GM12892 (cell line): ENCODE results near the gene NADSYN1.

Experiments
- DNase-seq: peaks from one replicate; pipeline ENCODE4 v3.0.0; 2011; ENCODE audit not compliant: insufficient read length
- FAIRE-seq: peaks from 2 replicates; lab custom pipeline; 2011; peaks lifted over from hg19 to GRCh38; lab: Jason Lieb, UNC
- POLR2A ChIP-seq: IDR thresholded peaks from 2 replicates; pipeline ENCODE4 v1.6.1; 2011; ENCODE audit warnings: low read depth, low read length, control low read depth
- POLR2AphosphoS5 ChIP-seq: IDR thresholded peaks from 2 replicates; pipeline ENCODE4 v1.6.1; 2011; ENCODE audit warnings: low read depth, low read length, control low read depth
- TAF1 ChIP-seq: IDR thresholded peaks from 2 replicates; pipeline ENCODE4 v1.6.1; 2011; ENCODE audit warnings: low read depth, mild to moderate bottlenecking, control low read depth, low read length, borderline replicate concordance

NADSYN1 gene

DNA sequence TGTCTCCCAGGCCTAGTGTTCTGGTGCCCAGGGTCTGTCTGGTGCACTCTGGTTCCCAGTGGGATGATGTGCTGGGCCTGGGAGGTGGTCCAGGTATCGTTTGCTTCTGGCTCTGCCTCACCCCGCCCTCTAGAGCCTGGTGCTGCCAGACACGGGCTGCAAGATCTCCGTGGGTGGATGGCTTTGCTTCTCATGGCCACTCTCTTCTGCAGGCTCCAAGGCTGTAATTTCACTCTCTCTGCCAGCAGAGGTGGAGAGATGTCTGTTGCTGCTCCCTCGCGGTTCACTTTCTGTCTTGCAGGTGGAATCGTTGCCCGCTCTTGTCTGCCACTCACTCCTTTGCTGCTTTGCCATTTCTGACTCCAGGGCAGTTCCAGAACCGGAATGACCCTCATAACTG is 13.4 kb downstream of the NADSYN1 start:
- TF ChIP-seq POLR2AphosphoS5 (no peak), POLR2A (no peak), TAF1 (no peak)
- DNase-seq: no peak
- no peak for FAIRE-seq

DNA sequence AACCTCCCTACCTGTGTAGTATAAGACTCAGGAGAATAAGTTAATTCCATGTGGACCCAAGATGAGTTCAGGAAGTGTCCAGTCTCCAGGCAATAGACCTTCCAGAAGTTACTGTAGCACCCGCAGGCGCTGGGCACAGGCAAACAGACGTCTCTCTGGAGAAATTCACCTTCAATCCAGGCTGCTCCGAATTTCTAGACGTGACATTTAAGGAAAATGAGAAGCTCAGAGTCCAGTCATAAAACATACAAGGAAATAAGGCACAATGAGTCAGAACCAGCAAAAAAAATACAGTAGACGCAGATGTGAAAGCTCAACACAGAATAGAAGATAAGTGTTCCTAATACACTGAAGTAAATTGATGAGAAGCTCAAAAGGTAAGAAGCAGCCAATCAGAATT is 14.2 kb downstream of the NADSYN1 start:
- peak; percentile 40 for FAIRE-seq
- no peak for DNase-seq
- TF ChIP-seq POLR2AphosphoS5: no peak
- no peak for TF ChIP-seq TAF1
- no peak for TF ChIP-seq POLR2A

DNA sequence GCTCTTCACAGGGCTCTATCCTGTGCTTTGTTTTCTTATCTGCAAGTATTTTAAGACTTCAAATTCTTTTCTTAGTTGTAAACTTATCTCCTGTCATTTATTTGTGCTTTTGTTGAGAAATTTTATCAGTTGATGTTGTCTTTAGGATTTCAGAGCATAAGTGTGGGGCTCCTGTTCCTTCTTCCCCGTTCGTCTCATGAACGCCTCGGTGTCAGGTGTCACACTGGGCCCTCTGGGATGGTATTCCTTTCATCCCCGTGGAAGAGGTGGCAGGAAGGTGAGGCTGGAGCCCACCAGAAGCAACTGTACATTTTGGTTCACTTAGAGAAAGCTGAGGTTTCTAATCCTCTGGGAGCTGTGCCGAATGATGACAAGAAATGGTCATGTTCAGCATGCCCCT is 17.9 kb downstream of the NADSYN1 start:
- TF ChIP-seq POLR2A (no peak), TAF1 (no peak), POLR2AphosphoS5 (no peak)
- FAIRE-seq: no peak
- DNase-seq: no peak

DNA sequence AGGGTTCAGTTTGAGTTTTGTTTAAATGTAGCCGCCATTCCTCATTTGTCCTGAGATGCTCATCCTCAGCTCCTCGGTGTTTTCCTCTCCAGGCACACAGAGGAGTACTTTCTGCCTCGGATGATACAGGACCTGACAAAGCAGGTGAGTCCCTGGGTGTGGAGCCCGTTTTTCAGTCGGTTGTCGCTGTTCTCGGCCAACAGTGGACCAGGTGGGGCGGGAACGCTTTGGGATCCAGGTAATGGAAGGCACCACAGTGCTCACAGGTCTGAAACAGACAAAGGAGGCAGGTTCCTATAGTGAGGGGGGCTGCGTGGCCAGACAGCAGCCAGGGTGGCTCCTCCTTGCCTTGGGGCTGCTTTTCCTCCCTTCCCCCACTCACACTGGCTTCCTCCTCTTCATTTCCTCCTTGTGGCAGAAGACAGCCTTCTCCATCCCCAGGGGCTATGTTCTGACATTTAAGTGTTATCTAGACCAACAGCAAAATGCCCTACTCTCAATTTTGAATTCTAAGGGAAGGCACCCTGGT is 19.4 kb downstream of the NADSYN1 start:
- DNase-seq (no peak), FAIRE-seq (no peak)
- TF ChIP-seq POLR2AphosphoS5 (no peak), TAF1 (no peak)

DNA sequence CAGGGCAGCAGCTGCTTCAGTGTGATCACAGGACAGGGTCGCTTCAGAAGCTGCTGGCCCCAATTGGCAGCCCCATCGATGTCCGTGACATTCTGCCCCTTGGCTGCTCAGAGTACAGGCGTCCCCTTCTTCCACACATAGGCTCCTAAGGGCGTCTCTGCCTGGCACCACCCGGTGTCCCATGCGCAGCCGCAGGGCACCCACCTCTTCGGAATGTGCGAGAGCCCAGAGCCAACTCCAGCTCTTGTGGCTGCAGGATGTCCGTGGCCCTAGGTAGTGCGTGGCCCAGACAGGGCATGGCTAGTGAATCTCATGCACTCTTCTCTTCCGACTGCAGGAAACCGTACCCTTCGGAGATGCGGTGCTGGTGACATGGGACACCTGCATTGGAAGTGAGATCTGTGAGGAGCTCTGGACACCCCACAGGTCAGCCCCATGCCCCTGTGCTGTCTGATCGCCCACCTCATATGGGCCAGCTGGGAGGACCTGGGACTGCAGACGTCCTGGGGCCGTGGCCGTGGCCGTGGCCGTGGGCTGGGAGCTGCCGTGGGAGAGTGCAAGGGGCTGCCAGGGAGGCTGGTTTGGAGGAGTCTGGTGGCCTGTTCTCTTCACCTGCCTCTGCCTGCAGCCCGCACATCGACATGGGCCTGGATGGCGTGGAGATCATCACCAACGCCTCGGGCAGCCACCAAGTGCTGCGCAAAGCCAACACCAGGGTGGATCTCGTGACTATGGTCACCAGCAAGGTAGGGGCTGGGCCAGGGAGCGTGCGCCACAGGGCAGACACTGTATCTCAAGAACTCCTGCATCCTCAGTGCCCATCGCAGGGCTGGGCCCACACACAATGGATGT is 20.2 kb downstream of the NADSYN1 start:
- FAIRE-seq (no peak), DNase-seq (no peak)
- TF ChIP-seq POLR2AphosphoS5 (no peak), POLR2A (no peak), TAF1 (no peak)

DNA sequence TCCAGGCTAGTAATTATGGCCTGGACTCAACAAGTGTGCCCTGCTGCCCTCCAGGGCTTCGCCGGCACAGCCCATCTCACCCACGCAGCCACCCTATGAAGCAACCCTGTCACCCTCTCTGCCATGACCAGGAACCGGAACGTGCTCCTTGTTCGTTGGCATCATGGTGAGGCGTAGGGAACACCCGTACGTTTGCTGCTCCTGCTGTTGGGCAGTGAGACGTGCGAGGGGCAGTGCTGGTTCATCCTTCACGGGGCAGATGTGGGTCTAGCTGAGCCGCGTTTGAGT is 20.7 kb downstream of the NADSYN1 start:
- no peak for DNase-seq
- no peak for TF ChIP-seq TAF1
- TF ChIP-seq POLR2AphosphoS5: no peak
- TF ChIP-seq POLR2A: no peak
- FAIRE-seq: no peak

DNA sequence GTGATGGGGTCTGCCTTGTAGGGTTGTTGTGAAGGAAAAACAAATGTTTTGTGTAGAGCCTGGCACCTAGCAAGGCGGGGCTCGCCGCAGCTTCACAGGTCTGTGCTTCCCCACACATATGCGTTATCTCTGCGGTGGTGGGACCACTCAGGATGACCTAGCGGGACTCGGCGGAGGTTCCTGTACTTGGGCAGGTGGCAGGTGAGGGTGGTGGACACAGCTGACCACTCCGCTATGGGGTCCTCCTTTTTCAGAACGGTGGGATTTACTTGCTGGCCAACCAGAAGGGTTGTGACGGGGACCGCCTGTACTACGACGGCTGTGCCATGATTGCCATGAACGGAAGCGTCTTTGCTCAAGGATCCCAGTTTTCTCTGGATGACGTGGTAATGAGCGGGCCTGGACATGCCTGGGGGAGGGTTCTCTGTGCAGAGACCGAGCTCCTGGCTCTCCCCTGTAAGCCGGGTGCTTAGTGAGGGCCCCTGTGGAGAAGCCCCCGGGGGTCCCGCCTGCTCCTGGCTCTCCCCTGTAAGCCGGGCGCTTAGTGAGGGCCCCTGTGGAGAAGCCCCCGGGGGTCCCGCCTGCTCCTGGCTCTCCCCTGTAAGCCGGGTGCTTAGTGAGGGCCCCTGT is 21.3 kb downstream of the NADSYN1 start:
- FAIRE-seq: no peak
- DNase-seq: no peak
- TF ChIP-seq TAF1 (no peak), POLR2AphosphoS5 (no peak)

DNA sequence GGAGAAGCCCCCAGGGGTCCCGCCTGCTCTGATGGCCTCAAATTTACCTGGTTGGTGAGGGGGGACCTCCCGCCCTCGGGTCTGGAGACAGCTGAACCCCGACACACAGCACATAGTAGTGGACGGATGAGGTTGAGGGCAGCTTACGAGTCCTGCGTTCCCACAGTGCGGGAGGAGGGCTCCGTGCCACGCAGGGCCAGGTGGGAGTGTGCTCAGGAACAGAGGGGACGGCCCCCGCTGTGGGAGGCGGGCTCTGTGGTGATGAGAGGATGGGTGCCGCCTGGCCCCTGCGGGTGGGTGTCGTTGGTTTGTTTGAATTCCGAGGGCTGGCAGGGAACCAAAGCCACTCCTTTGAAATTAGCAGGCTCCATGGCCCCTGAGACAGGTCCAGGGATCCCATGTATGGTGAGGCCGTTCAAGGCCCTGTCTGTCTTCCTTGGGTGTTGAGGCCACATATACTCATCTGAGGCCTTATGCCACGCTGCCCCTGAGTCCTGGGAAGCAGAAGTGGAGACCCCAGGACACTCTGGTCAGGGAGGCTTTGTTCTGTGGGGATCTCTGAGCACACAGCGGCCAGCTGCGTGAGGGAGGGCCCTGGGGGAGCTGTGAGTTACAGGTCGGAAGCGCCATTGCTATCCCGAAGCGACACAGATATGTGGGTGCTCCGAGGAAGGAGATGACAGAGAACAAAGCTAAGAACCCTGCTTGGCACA is 21.9 kb downstream of the NADSYN1 start:
- DNase-seq (no peak), FAIRE-seq (no peak)
- no peak for TF ChIP-seq TAF1

DNA sequence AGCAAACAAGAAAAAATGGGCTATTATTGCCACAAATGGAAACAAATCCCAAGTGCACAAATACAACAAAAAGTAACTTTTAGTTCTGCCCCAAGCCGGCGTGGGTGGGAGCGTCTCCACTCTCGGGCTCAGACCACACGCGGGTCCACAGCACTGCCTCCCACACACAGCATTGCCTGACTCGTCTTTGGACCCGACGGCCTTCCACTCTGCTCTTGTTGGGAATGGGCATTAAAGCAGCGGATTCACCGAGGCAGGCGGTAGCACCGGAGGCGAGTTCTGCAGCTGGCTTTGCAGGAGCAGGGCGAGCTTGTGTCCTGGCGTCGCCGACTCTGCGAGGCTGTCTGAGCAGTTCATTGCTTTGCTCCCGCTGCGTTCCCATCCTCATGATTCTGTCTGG is 23.0 kb downstream of the NADSYN1 start:
- TF ChIP-seq POLR2AphosphoS5: no peak
- FAIRE-seq (no peak), DNase-seq (no peak)

DNA sequence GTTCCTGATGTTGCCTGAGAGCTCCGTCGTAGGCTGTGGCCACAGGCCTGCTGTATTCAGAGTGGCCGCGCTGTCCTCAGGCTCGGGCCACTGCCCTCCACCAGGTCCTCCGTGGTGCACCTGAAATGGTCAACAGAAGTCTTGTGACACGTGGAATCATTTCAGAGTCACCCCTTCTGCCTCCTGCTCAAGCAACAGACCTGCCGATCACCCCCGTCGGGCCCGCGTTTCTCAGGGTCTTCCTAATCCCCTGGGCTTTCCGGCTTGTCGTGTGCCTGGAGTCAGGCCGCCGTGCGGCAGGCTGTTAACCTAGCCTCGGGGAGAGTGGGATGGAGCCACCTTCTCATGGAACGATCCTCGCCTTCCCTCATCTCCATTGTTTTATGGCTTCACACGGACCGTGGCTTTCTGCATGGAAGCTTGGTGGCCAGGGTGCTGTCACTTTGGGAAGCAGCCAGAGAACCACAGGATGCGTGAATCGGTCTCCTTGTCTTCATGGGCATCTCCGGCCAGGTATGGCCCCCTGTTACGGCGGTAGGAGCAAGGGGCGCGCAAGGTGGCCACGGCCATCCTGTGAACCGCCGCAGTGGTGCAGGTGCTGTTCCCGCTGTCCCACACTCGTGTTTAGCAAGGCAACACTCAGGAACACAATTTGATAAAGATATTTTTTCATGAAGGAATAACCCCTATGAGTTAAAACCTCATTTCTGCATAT is 24.1 kb downstream of the NADSYN1 start:
- FAIRE-seq (no peak), DNase-seq (no peak)
- TF ChIP-seq TAF1 (no peak), POLR2AphosphoS5 (no peak), POLR2A (no peak)

DNA sequence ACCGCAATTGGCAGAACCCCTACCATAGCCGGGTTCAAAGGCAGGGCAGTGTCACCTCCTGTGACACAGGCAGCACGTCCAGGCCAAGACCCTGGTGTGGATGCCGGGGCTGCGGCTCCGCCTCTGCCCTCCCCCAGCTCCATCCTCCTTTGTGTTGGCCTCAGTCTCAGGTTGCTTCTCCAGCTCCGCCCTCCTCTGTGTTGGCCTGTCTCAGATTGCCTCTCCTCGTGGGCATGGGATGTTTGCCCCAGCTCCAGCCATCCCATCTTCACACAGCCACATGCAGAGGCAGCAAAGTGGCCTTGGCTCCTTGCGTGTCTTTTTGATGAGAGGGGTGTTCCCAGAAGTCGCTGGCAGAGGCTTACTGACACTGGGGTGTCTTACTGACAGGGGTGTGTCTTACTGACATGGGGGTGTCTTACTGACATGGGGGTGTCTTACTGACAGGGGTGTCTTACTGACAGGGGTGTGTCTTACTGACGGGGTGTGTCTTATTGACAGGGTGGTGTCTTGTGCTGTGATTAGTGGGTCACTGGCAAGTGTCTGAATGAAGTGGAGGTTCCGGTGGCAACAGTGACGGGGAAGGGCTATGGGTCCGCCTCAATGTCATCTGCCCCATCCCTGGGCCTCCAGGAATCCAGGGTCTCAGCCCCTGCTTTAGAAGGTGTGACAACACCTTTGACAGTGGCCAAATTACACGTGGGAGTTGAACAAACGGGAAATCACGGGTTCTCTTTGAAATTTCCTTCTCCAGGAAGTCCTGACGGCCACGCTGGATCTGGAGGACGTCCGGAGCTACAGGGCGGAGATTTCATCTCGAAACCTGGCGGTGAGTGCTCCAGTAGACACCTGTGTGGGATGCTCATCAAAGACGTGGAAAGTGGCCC is 24.9 kb downstream of the NADSYN1 start:
- no peak for FAIRE-seq
- no peak for DNase-seq
- TF ChIP-seq POLR2A: no peak
- no peak for TF ChIP-seq TAF1
- no peak for TF ChIP-seq POLR2AphosphoS5
